Peyer's patch (tissue), 4 donors: ENCODE measurements around the gene LRIT2. TPM values are rescaled to one million over a fixed set of nuclear protein-coding genes. Genes with fewer than 3 reads are reported as not detected.

Experiments
- DNase-seq, 3 donors: peaks; one replicate each; pipeline ENCODE4 v3.0.0-alpha.2; 2017 to 2019
- H3K27ac ChIP-seq, 4 donors: fragments of 200-600 bp; sonication (generic); one replicate each; pipeline ENCODE4 v1.5.1; 2016 to 2019
- H3K27me3 ChIP-seq, 2 donors: fragments of 200-600 bp; sonication (generic); one replicate each; pipeline ENCODE4 v1.5.1; 2019
- H3K36me3 ChIP-seq, 3 donors: fragments of 200-600 bp; sonication (generic); one replicate each; pipeline ENCODE4 v1.5.1; 2016 to 2019
- H3K4me1 ChIP-seq, 4 donors: fragments of 200-600 bp; sonication (generic); one replicate each; pipeline ENCODE4 v1.5.1; 2016 to 2019
- H3K4me3 ChIP-seq, 4 donors: fragments of 200-600 bp; sonication (generic); 1 replicate in 3 of 4; 2 replicates in 1 of 4; pipeline ENCODE4 v1.5.1; 2016 to 2019; ENCODE audit warnings: mild to moderate bottlenecking in 1 of 4
- H3K9me3 ChIP-seq, 4 donors: fragments of 200-600 bp; sonication (generic); one replicate each; pipeline ENCODE4 v1.5.1; 2016 to 2019; ENCODE audit warnings: mild to moderate bottlenecking in 1 of 4
- POLR2A ChIP-seq, 2 donors: fragments of 450-650 bp; IDR thresholded peaks; one replicate each; pipeline ENCODE4 v1.5.1; 2017; ENCODE audit warnings: antibody characterized with exemption in 2 of 2, mild to moderate bottlenecking in 2 of 2, moderate library complexity in 2 of 2
- total RNA-seq, 4 donors: library from RNA; depleted of rRNA; stranded (reverse); fragments of >200 nt; gene quantifications; one replicate each; pipeline ENCODE4 v1.1.0, GENCODE V29; 2016
- TF ChIP-seq, protein P1 (sequence below), 6 experiments: fragments of 450-650 bp in 4 of 6; fragments of 200-600 bp in 2 of 6; sonication (generic) in 1 of 6; IDR thresholded peaks; one replicate each; pipeline ENCODE4 v1.5.1; 2017 to 2019; ENCODE audit warnings: antibody characterized with exemption in 6 of 6, mild to moderate bottlenecking in 3 of 6, moderate library complexity in 1 of 6

LRIT2 gene
- total RNA-seq, 4 donors from 2014 or later: not detected

DNA sequence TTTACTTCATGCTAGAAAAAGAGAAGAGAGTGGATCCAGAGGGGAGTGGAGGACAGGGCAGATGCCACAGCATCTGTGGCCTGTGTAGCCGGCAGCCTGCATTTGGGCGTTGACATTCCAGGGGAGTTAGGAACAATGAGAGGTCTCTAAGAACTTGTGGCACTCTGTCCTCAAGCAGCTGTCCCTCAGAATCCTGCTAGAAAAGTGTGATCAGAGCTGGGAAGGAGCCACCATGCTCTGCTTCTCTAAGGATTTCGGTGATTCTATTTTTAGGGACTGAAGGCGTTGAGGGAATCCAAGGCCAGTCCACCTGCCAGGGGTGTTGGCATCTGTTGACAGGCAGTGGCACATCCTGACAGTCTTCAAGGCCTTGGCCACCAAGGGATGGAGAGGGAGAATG, 7.6 kb downstream of the LRIT2 start:
- no peaks in the 10 kb centered on the region for H3K4me1 ChIP-seq
- no peaks in the 10 kb centered on the region for H3K27me3 ChIP-seq
- no peaks in the 10 kb centered on the region for H3K9me3 ChIP-seq
- no peak for DNase-seq
- H3K4me3 ChIP-seq: no peak overlapping the region
- H3K27ac ChIP-seq: no peak overlapping the region
- H3K36me3 ChIP-seq: no peaks in the 10 kb centered on the region
- TF ChIP-seq, protein P1, sequence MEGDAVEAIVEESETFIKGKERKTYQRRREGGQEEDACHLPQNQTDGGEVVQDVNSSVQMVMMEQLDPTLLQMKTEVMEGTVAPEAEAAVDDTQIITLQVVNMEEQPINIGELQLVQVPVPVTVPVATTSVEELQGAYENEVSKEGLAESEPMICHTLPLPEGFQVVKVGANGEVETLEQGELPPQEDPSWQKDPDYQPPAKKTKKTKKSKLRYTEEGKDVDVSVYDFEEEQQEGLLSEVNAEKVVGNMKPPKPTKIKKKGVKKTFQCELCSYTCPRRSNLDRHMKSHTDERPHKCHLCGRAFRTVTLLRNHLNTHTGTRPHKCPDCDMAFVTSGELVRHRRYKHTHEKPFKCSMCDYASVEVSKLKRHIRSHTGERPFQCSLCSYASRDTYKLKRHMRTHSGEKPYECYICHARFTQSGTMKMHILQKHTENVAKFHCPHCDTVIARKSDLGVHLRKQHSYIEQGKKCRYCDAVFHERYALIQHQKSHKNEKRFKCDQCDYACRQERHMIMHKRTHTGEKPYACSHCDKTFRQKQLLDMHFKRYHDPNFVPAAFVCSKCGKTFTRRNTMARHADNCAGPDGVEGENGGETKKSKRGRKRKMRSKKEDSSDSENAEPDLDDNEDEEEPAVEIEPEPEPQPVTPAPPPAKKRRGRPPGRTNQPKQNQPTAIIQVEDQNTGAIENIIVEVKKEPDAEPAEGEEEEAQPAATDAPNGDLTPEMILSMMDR (IDR thresholded peaks at IDR 0.05): no peak
- TF ChIP-seq POLR2A (IDR thresholded peaks at IDR 0.05): no peak

DNA sequence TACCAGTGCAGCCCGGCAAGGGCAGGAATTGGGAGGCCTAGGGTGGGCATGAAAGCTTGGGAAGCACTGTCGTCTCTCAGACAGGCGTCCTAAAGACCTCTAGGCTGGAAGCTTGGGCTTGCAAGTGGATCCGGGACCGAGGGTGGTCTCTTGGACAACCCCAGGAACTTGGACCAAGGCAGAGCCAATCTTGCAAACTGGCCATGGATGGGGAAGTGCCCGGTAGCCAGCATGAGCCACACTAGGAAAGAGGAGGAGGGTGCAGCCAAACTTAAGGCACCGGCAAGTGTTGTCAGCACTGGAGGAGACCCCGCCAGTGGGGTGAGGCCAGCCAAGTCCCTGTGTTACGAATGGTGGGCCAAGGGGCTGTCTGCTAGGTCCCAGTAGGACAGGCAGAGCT, 8.5 kb downstream of the LRIT2 start:
- no peaks in the 10 kb centered on the region for H3K9me3 ChIP-seq
- no peak for TF ChIP-seq POLR2A (IDR thresholded peaks at IDR 0.05)
- TF ChIP-seq, protein P1 (IDR thresholded peaks at IDR 0.05): no peak
- no peaks in the 10 kb centered on the region for H3K27me3 ChIP-seq

DNA sequence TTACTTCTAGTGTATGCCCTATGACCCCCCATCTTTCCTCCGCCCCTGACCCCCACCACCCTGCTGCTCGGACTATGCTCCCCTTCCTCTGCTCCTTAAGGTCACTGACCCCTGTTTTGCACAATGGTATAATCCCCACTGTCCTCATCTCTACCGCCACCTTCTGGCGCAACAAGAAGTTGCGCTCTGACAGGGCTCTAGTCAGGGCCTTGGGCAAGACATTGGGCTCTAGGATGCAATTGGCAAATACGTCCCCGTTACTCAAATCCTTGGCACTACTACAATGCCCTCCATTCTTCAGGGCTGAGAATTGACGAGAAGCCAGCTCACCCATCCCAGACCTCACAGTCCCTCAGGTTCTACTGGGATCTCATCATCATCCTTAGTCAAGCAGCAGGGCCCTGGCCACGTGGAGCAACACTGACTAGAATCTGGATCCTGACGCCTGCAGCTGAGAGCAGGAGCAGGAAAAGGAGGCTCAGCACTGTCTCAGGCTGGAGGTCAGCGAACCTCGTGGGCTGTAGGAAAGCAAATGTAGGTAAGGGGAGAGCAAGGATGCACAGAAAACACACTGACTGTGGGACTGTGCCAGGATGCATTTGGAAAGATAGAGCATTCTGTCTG, 10.6 kb downstream of the LRIT2 start:
- H3K9me3 ChIP-seq: no peaks in the 10 kb centered on the region

More for the DNA sequence above, 8.5 kb downstream of the LRIT2 start:
- Histone ChIP-seq H3K27ac (no peak overlapping the region), H3K36me3 (no peaks in the 10 kb centered on the region), H3K4me3 (no peak overlapping the region), H3K4me1 (no peaks in the 10 kb centered on the region)
- DNase-seq: no peak

DNA sequence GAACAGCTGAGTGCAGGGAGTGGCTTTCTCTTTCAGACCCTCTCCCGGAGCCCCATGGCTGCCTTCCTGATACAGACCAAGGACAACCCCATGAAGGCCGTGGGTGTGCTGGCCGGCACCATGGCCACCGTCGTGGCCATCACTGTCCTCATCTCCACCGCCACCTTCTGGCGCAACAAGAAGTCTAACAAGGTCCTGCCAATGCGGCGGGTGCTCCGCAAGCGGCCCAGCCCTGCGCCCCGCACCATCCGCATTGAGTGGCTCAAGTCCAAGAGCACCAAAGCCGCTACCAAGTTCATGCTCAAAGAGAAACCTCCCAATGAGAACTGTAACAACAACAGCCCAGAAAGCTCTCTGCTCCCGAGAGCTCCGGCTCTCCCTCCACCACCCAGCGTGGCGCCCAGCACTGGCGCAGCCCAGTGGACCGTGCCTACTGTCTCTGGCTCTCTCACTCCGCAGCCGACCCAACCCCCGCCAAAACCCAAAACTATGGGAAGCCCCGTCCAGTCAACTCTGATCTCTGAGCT, 11.2 kb downstream of the LRIT2 start:
- Histone ChIP-seq H3K4me3 (no peak overlapping the region), H3K9me3 (no peaks in the 10 kb centered on the region), H3K4me1 (no peaks in the 10 kb centered on the region), H3K27me3 (no peaks in the 10 kb centered on the region), H3K27ac (no peak overlapping the region), H3K36me3 (peaks cover 0 to 6% (median 0%) of the 10 kb centered on the region in 3 donors)
- DNase-seq: no peak
- TF ChIP-seq POLR2A (IDR thresholded peaks at IDR 0.05): no peak
- TF ChIP-seq, protein P1 (IDR thresholded peaks at IDR 0.05): no peak

More for the DNA sequence above, 10.6 kb downstream of the LRIT2 start:
- no peak for DNase-seq
- no peak overlapping the region for H3K27ac ChIP-seq
- H3K4me3 ChIP-seq: no peak overlapping the region
- TF ChIP-seq, protein P1 (IDR thresholded peaks at IDR 0.05): peak in 4 of 6 experiments; percentile 16 to 56 (median 40)
- no peak for TF ChIP-seq POLR2A (IDR thresholded peaks at IDR 0.05)
- H3K36me3 ChIP-seq: peaks cover 0 to 6% (median 0%) of the 10 kb centered on the region in 3 donors
- H3K4me1 ChIP-seq: no peaks in the 10 kb centered on the region
- H3K27me3 ChIP-seq: no peaks in the 10 kb centered on the region

DNA sequence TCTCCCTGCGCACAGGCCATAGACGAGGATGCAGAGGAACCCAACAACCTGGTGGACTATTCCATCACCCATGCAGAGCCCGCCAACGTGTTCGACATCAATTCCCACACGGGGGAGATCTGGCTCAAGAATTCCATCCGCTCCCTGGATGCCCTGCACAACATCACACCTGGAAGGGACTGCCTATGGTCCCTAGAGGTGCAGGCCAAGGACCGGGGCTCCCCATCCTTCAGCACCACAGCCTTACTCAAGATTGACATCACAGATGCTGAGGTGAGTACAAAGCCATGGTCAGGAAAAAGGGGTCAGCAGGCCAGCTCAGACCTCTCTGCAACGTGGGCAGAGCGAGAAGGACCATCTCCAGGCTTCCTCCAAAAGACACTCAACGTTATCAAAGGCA, 12.3 kb downstream of the LRIT2 start:
- Histone ChIP-seq H3K4me1 (no peaks in the 10 kb centered on the region), H3K9me3 (no peaks in the 10 kb centered on the region), H3K27me3 (no peaks in the 10 kb centered on the region), H3K36me3 (peaks cover 0 to 6% (median 0%) of the 10 kb centered on the region in 3 donors), H3K27ac (no peak overlapping the region), H3K4me3 (no peak overlapping the region)
- DNase-seq: no peak
- TF ChIP-seq POLR2A (IDR thresholded peaks at IDR 0.05): no peak
- TF ChIP-seq, protein P1 (IDR thresholded peaks at IDR 0.05): no peak
